Epithelial cell of prostate (primary cell): ENCODE results near the gene SEC61B.

Source experiments
- DNase-seq: peaks from one replicate; pipeline ENCODE4 v3.0.0-alpha.2; 2011; ENCODE audit warnings: low read depth, low spot score
- H3K27ac ChIP-seq: fragments of 450-650 bp; 2 replicates; pipeline ENCODE4 v1.5.1; 2017; ENCODE audit warnings: mild to moderate bottlenecking

SEC61B gene

DNA sequence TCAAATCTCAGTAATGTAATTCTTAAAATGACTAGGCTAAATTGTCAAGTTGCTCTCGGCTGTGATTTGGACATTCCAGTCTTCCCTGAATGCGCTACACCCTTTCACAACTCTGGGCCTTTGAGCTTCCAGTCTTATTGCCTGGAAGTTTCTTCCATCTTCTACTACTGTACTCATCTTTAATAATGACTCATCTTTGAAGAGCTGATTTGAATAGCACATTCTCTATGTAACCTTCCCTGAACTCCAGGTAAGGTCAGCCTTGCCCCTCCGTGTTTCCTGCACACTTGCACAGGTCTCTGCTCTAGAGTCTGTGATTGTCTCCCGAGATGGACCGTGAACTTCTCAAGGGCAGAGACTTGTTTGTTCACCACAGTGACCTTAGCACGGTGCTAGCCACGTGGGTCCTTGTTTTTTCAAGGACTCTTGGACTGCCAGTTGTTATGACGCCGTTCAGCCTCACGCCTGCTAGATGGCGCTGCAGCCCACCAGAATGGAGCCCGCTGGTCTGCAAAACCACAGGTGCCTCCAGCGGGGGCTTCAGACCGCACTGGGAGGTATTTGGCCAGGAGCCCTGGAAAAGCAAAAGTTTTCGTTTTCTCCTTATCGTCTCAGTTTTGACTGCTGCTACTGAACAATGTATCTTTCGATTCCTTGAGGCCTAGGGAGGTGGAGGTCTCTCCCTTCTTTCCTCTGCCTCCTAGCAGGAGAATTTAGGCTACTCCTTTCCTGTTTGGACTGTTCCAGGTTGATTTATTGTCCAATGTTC, 44.4 kb downstream of the SEC61B start:
- no peak overlapping the region for H3K27ac ChIP-seq
- DNase-seq: no peak

DNA sequence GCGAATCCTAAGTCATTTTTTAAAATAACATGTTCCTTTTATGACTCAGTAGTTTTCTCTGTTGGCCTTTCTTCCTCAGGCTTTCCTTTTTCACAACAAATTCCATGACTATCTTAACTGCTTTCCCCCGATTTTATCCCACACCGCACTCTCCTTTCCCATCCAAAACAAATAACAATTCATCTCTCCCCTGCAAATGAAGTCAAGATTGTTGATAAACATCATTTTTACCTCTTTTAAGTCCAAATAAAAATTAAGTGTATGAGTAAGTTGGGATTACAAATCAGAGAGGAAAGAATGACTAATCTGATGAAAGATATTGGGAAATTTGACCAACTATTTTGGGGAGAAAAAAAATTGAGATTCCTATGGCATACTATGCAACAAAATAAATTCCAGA, 47.3 kb downstream of the SEC61B start:
- no peak for DNase-seq
- H3K27ac ChIP-seq: no peak overlapping the region

GRCh38 chr9:99270491-99270890, 48.4 kb downstream of the SEC61B start:
- H3K27ac ChIP-seq: no peak overlapping the region
- no peak for DNase-seq

- DNase-seq: no peak
- no peak overlapping the region for H3K27ac ChIP-seq
Measured at GRCh38 chr9:99272836-99273235, 50.8 kb downstream of the SEC61B start.

DNA sequence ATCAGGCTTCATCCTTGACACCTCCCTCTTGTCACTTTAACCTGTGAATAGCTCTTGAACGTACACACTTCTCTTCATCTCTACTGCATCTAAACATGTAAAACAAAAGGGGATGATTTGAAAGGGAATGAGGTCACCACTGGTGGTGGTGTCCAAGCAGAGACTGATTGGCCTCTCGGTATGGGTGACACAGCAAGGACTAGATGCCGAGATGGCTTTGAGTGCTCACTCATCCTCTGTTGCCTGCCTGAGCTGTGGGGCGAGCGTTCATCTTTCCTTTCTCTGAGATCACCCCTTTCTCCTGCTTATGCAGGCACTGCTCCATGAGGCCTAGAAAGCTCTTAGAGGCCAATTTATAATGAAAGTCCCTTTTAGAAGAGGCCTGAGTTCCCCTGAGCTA, 51.9 kb downstream of the SEC61B start:
- no peak for DNase-seq
- no peak overlapping the region for H3K27ac ChIP-seq

DNA sequence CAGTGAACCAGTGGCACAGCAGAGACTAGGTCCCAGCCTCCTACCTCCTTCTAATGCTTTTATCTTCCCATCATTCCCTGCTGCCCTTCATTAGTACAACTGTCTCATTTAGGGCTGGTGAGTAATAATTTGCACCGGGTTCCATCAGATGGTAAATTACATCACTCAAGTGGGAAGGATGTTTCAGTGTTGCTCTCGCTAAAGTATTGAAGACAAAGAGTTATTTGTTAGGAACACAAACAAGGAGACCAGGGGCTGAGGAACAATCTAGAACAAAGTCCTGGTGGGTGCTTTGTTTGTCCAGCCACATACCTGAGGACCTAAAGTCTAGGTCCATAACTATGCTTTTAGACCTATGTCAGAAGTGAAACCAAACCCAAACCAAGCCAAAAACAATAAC, 52.4 kb downstream of the SEC61B start:
- H3K27ac ChIP-seq: no peak overlapping the region
- no peak for DNase-seq
